Hepatocyte (in vitro differentiated cells): ENCODE measurements around the gene ST3GAL5. TPM values are rescaled to one million over a fixed set of nuclear protein-coding genes. Genes with fewer than 3 reads are reported as not detected.
A peak's percentile ranks its signal among the peaks of the same experiment; 100 is the strongest.
"Not testable (repeated sequence)": the region's sequence is repeated elsewhere in the genome, so short reads cannot be mapped to it uniquely, and the experiment has no call there.

Experiments used
- DNase-seq: peaks from one replicate; pipeline ENCODE4 v3.0.0-alpha.2; 2016; ENCODE audit warnings: low spot score
- H2AFZ ChIP-seq: fragments of 200-600 bp; sonication (generic); 2 replicates; pipeline ENCODE4 v1.6.0; 2016; ENCODE audit warnings: antibody characterized with exemption, mild to moderate bottlenecking
- H3K27ac ChIP-seq: fragments of 200-600 bp; sonication (generic); 2 replicates; pipeline ENCODE4 v1.5.1; 2016; ENCODE audit warnings: mild to moderate bottlenecking
- H3K27me3 ChIP-seq: fragments of 200-600 bp; sonication (generic); 2 replicates; pipeline ENCODE4 v1.6.1; 2016
- H3K36me3 ChIP-seq: fragments of 200-600 bp; sonication (generic); replicated peaks from 2 replicates; pipeline ENCODE4 v1.5.1; 2016; ENCODE audit warnings: low read depth; ENCODE audit not compliant: insufficient read depth
- H3K4me1 ChIP-seq: fragments of 200-600 bp; sonication (generic); 2 replicates; pipeline ENCODE4 v1.5.1; 2016; ENCODE audit warnings: mild to moderate bottlenecking, moderate library complexity; ENCODE audit not compliant: insufficient read depth
- H3K4me2 ChIP-seq: fragments of 200-600 bp; sonication (generic); 2 replicates; pipeline ENCODE4 v1.6.0; 2016
- H3K4me3 ChIP-seq: fragments of 200-600 bp; sonication (generic); 2 replicates; pipeline ENCODE4 v1.5.1; 2016; ENCODE audit warnings: mild to moderate bottlenecking
- H3K79me2 ChIP-seq: fragments of 200-600 bp; sonication (generic); 2 replicates; pipeline ENCODE4 v1.6.0; 2017; ENCODE audit warnings: mild to moderate bottlenecking
- H3K9me2 ChIP-seq: fragments of 200-600 bp; sonication (generic); replicated peaks from 2 replicates; pipeline ENCODE4 v1.6.0; 2017; ENCODE audit warnings: mild to moderate bottlenecking; ENCODE audit not compliant: insufficient read depth
- H3K9me3 ChIP-seq: fragments of 200-600 bp; sonication (generic); 2 replicates; pipeline ENCODE4 v1.5.1; 2016; ENCODE audit warnings: low read depth, mild to moderate bottlenecking
- H4K20me1 ChIP-seq: fragments of 200-600 bp; sonication (generic); 2 replicates; pipeline ENCODE4 v1.6.0; 2016; ENCODE audit warnings: mild to moderate bottlenecking; ENCODE audit not compliant: insufficient read depth, poor library complexity, severe bottlenecking
- EZH2 ChIP-seq: fragments of 200-600 bp; sonication (generic); IDR thresholded peaks from 2 replicates; pipeline ENCODE4 v1.6.1; 2016; ENCODE audit warnings: antibody characterized with exemption, mild to moderate bottlenecking, borderline replicate concordance
- EZH2phosphoT487 ChIP-seq: fragments of 200-600 bp; sonication (generic); IDR thresholded peaks from one replicate; pipeline ENCODE4 v1.6.1; 2018; ENCODE audit warnings: antibody characterized with exemption, mild to moderate bottlenecking, low read depth, moderate library complexity; ENCODE audit not compliant: unreplicated experiment, severe bottlenecking
- WGBS: methylation state at CpG from one replicate; pipeline ENCODE4 v1.1.6; 2016; ENCODE audit warnings: low lambda C conversion rate; ENCODE audit errors: missing lambda C conversion rate; 5-methylcytosine and 5-hydroxymethylcytosine counted together
- polyA plus RNA-seq: library from polyadenylated mRNA; unstranded; fragments of >200 nt; fragmentation: Nextera tagmentation; extraction: Ambion mirVana; gene quantifications from 2 replicates; pipeline ENCODE4 v1.2.1, GENCODE V29; 2016
- total RNA-seq: library from RNA; depleted of rRNA; stranded (reverse); fragments of >200 nt; gene quantifications from 2 replicates; pipeline ENCODE4 v1.2.3, GENCODE V29; 2014
- TF ChIP-seq, protein P1 (sequence below): fragments of 200-600 bp; sonication (generic); IDR thresholded peaks from 2 replicates; pipeline ENCODE4 v1.5.1; 2016; ENCODE audit warnings: antibody characterized with exemption, mild to moderate bottlenecking; ENCODE audit not compliant: poor library complexity

The ST3GAL5 gene
- total and polyA plus RNA-seq, 2 experiments from 2014 or later = 24.7 to 25.6 TPM

GRCh38 chr2:85936421-85937068 is 47.8 kb upstream of the ST3GAL5 start:
- H3K27ac ChIP-seq = peak overlapping the region; percentile 66
- WGBS = 92% methylated on average over 21 of the region's 22 CpGs
- H3K4me1 ChIP-seq = peaks cover 18% of the 10 kb centered on the region
- no peaks in the 10 kb centered on the region for H3K9me3 ChIP-seq
- H2AFZ ChIP-seq = no peak overlapping the region
- DNase-seq = no peak
- H4K20me1 ChIP-seq = no peaks in the 10 kb centered on the region
- H3K4me2 ChIP-seq = no peak overlapping the region
- no peaks in the 10 kb centered on the region for H3K79me2 ChIP-seq
- no peaks in the 10 kb centered on the region for H3K9me2 ChIP-seq
- H3K4me3 ChIP-seq = no peak overlapping the region
- TF ChIP-seq EZH2 = no peak
- H3K27me3 ChIP-seq = no peaks in the 10 kb centered on the region
- no peaks in the 10 kb centered on the region for H3K36me3 ChIP-seq

GRCh38 chr2:85935746-85936208 is 47.0 kb upstream of the ST3GAL5 start:
- DNase-seq = no peak
- Histone ChIP-seq H3K4me1 (peaks cover 18% of the 10 kb centered on the region), H3K27ac (peak overlapping the region; percentile 66), H3K27me3 (no peaks in the 10 kb centered on the region), H3K36me3 (no peaks in the 10 kb centered on the region), H3K79me2 (no peaks in the 10 kb centered on the region), H3K4me2 (no peak overlapping the region), H4K20me1 (no peaks in the 10 kb centered on the region), H3K4me3 (no peak overlapping the region), H2AFZ (no peak overlapping the region), H3K9me2 (no peaks in the 10 kb centered on the region), H3K9me3 (no peaks in the 10 kb centered on the region)
- no peak for TF ChIP-seq EZH2phosphoT487
- no peak for TF ChIP-seq EZH2
- TF ChIP-seq, protein P1, sequence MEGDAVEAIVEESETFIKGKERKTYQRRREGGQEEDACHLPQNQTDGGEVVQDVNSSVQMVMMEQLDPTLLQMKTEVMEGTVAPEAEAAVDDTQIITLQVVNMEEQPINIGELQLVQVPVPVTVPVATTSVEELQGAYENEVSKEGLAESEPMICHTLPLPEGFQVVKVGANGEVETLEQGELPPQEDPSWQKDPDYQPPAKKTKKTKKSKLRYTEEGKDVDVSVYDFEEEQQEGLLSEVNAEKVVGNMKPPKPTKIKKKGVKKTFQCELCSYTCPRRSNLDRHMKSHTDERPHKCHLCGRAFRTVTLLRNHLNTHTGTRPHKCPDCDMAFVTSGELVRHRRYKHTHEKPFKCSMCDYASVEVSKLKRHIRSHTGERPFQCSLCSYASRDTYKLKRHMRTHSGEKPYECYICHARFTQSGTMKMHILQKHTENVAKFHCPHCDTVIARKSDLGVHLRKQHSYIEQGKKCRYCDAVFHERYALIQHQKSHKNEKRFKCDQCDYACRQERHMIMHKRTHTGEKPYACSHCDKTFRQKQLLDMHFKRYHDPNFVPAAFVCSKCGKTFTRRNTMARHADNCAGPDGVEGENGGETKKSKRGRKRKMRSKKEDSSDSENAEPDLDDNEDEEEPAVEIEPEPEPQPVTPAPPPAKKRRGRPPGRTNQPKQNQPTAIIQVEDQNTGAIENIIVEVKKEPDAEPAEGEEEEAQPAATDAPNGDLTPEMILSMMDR = no peak
- WGBS = 26% methylated on average over 3 of the region's 3 CpGs

DNA sequence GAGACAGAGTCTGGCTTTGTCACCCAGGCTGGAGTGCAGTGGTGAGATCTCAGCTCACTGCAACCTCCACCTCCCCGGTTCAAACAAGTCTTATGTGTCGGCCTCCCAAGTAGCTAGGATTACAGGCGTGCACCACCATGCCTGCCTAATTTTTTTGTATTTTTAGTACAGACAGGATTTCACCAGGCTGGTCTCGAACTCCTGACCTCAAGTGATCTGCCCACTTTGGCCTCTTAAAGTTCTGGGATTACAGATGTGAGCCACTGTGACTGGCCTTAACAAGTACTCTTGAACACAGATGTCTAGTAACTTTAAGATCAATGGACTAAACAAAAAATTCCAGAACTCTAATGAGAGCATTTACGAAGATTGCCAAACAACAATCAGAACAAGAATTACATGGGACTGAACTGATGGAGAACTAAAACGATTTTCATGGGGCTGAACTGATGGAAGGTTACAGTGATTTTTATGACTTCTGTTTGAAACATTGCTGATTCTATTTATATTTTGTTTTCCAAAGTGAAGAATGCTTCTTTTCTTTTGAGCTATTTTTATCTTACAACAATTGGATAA is 46.5 kb upstream of the ST3GAL5 start:
- no peaks in the 10 kb centered on the region for H3K27me3 ChIP-seq
- no peaks in the 10 kb centered on the region for H3K9me3 ChIP-seq
- no peaks in the 10 kb centered on the region for H4K20me1 ChIP-seq
- TF ChIP-seq EZH2phosphoT487 = no peak
- no peak overlapping the region for H2AFZ ChIP-seq
- H3K4me2 ChIP-seq = no peak overlapping the region
- H3K79me2 ChIP-seq = no peaks in the 10 kb centered on the region
- no peak overlapping the region for H3K4me3 ChIP-seq
- WGBS = 81% methylated on average over 6 of the region's 6 CpGs
- no peaks in the 10 kb centered on the region for H3K36me3 ChIP-seq
- no peak for DNase-seq
- peak overlapping the region; percentile 66 for H3K27ac ChIP-seq
- H3K4me1 ChIP-seq = peaks cover 18% of the 10 kb centered on the region
- no peaks in the 10 kb centered on the region for H3K9me2 ChIP-seq

- H4K20me1 ChIP-seq = no peaks in the 10 kb centered on the region
- H3K4me1 ChIP-seq = peaks cover 27% of the 10 kb centered on the region
- H3K9me3 ChIP-seq = no peaks in the 10 kb centered on the region
- H2AFZ ChIP-seq = no peak overlapping the region
- no peaks in the 10 kb centered on the region for H3K36me3 ChIP-seq
- H3K4me3 ChIP-seq = no peak overlapping the region
- TF ChIP-seq EZH2phosphoT487 (no peak), EZH2 (no peak)
- TF ChIP-seq, protein P1 = no peak
- 54% methylated on average over 7 of the region's 7 CpGs for WGBS
- H3K27me3 ChIP-seq = no peaks in the 10 kb centered on the region
- H3K9me2 ChIP-seq = no peaks in the 10 kb centered on the region
- H3K4me2 ChIP-seq = no peak overlapping the region
- no peaks in the 10 kb centered on the region for H3K79me2 ChIP-seq
- peak overlapping the region; percentile 69 for H3K27ac ChIP-seq
- DNase-seq = peak; percentile 52
These were observed 45.2 kb upstream of the ST3GAL5 start for GRCh38 chr2:85933753-85934594.

GRCh38 chr2:85931151-85931550 is 42.4 kb upstream of the ST3GAL5 start:
- not testable (repeated sequence) for H4K20me1 ChIP-seq, H3K27me3 ChIP-seq, H2AFZ ChIP-seq, H3K9me2 ChIP-seq, H3K27ac ChIP-seq, H3K4me3 ChIP-seq, H3K36me3 ChIP-seq, H3K79me2 ChIP-seq, H3K9me3 ChIP-seq, DNase-seq, H3K4me2 ChIP-seq
- 79% methylated on average over 7 of the region's 7 CpGs for WGBS
- H3K4me1 ChIP-seq = peaks cover 28% of the 10 kb centered on the region
